ENCODE measurements around the gene TRIM24. TPM values are rescaled to one million over a fixed set of nuclear protein-coding genes. Genes with fewer than 3 reads are reported as not detected.
A peak's percentile ranks its signal among the peaks of the same experiment; 100 is the strongest.

Gene TRIM24
- total RNA-seq, 1 donor from 2014 or later, result 116 TPM

DNA sequence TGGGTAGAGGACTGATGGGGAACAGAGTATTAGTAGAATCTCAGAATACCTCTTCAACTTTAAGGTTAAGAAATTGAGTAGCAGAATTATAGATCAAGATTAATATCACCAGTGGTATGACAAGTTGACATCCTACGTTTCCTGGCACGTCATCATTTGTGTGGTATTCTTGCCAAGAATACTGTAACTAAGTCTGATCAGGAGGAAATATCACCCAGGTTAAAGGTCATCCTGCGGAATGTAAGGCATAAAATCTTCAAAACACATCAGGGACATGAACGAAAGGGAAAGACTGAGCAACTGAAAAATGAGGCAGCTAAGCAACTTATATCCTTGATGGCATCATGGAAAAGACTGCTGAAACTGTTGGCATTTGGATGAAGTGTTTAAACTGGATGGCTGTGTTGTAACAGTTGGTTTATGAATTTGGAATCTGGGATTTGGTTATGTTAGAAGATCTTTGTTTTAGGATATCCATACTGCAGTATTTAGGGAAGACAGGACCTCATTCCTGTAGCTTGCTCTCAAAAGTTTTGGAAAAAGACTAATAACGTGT, 86.1 kb downstream of the TRIM24 start:
- no peak overlapping the region for H3K27ac ChIP-seq
- no peaks in the 10 kb centered on the region for H3K4me1 Mint-ChIP-seq
- H3K9ac ChIP-seq, result no peak overlapping the region
- peaks cover 78% of the 10 kb centered on the region for H3K36me3 Mint-ChIP-seq
- H3K36me3 ChIP-seq, result peaks cover 37% of the 10 kb centered on the region
- H3K4me3 Mint-ChIP-seq, result no peak overlapping the region
- peaks cover 4% of the 10 kb centered on the region for H3K9me3 Mint-ChIP-seq
- no peak for DNase-seq (ENCODE audit: low spot score)
- TF ChIP-seq, protein P1, sequence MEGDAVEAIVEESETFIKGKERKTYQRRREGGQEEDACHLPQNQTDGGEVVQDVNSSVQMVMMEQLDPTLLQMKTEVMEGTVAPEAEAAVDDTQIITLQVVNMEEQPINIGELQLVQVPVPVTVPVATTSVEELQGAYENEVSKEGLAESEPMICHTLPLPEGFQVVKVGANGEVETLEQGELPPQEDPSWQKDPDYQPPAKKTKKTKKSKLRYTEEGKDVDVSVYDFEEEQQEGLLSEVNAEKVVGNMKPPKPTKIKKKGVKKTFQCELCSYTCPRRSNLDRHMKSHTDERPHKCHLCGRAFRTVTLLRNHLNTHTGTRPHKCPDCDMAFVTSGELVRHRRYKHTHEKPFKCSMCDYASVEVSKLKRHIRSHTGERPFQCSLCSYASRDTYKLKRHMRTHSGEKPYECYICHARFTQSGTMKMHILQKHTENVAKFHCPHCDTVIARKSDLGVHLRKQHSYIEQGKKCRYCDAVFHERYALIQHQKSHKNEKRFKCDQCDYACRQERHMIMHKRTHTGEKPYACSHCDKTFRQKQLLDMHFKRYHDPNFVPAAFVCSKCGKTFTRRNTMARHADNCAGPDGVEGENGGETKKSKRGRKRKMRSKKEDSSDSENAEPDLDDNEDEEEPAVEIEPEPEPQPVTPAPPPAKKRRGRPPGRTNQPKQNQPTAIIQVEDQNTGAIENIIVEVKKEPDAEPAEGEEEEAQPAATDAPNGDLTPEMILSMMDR (IDR thresholded peaks at IDR 0.05), result no peak
- TF ChIP-seq EZH2 (IDR thresholded peaks at IDR 0.05), result no peak
- H3K27me3 Mint-ChIP-seq (ENCODE audit: insufficient read depth, low read depth), result no peaks in the 10 kb centered on the region
- no peak overlapping the region for H3K4me3 ChIP-seq
- peaks cover 97% of the 10 kb centered on the region for H3K79me2 ChIP-seq (ENCODE audit: low read depth)
- H3K9me3 ChIP-seq (ENCODE audit: low read depth), result no peaks in the 10 kb centered on the region
- no peak overlapping the region for H2AFZ ChIP-seq (replicated peaks)
- no peaks in the 10 kb centered on the region for H3K27me3 ChIP-seq
- peaks cover 5% of the 10 kb centered on the region for H4K20me1 ChIP-seq (ENCODE audit: low read depth)
- no peak overlapping the region for H3K4me2 ChIP-seq
- H3K4me1 ChIP-seq, result peaks cover 15% of the 10 kb centered on the region
- H3F3A ChIP-seq (ENCODE audit: low read depth), result peaks cover 59% of the 10 kb centered on the region
- no peak overlapping the region for H3K27ac Mint-ChIP-seq

DNA sequence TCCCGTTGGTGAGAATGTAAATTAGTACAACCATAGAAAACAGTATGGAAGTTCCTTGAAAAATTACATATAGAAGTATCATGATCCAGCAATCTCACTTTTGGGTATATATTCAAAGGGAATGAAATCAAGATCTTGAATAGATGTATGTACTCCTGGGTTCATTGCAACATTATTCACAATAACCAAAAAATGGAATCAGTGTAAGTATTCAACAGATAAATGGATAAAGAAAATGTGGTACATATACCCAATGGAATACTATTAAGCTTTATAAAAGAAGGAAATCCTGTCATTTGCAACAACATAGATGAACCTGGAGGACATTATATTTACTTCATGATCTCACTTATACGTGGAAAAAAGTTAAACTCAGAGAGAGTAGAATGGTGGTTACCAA, 86.8 kb downstream of the TRIM24 start:
- Histone ChIP-seq H3K9me3 (ENCODE audit: low read depth) (no peaks in the 10 kb centered on the region), H2AFZ (replicated peaks) (no peak overlapping the region), H3K4me1 (peaks cover 15% of the 10 kb centered on the region), H3K36me3 (peaks cover 43% of the 10 kb centered on the region), H3K4me2 (no peak overlapping the region), H4K20me1 (ENCODE audit: low read depth) (peaks cover 5% of the 10 kb centered on the region), H3K9ac (no peak overlapping the region), H3K27ac (no peak overlapping the region), H3K79me2 (ENCODE audit: low read depth) (peaks cover 96% of the 10 kb centered on the region), H3K4me3 (no peak overlapping the region), H3K27me3 (no peaks in the 10 kb centered on the region), H3F3A (ENCODE audit: low read depth) (peaks cover 59% of the 10 kb centered on the region)
- Mint-ChIP-seq H3K4me1 (no peaks in the 10 kb centered on the region), H3K27ac (no peak overlapping the region), H3K4me3 (no peak overlapping the region), H3K36me3 (peaks cover 77% of the 10 kb centered on the region), H3K27me3 (ENCODE audit: insufficient read depth, low read depth) (no peaks in the 10 kb centered on the region), H3K9me3 (peaks cover 4% of the 10 kb centered on the region)
- no peak for DNase-seq (ENCODE audit: low spot score)
- TF ChIP-seq EZH2phosphoT487 (IDR thresholded peaks at IDR 0.05) (no peak), EZH2 (IDR thresholded peaks at IDR 0.05) (no peak)
- TF ChIP-seq, protein P1 (IDR thresholded peaks at IDR 0.05), result no peak

DNA sequence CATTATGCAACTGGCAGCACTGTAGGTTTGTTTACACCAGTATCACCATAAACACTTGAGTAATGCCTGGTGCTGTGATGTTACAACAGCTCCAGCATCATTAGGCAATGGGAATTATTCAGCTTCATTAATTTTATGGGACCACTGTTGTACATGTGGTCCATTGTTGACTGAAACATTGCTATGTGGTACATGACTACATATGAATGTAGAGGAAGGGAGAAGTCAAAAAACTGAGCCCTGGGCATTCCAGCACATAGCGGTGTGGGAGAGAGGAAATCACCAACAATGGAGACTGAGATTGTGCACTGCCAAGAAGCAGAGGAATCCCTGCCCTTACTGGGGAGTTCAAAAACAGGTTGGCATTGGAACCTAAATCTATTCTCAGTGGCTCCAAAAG, 89.0 kb downstream of the TRIM24 start:
- Mint-ChIP-seq H3K36me3 (peaks cover 84% of the 10 kb centered on the region), H3K27me3 (ENCODE audit: insufficient read depth, low read depth) (no peaks in the 10 kb centered on the region), H3K4me3 (no peak overlapping the region), H3K27ac (no peak overlapping the region), H3K4me1 (no peaks in the 10 kb centered on the region), H3K9me3 (peaks cover 17% of the 10 kb centered on the region)
- H3K4me1 ChIP-seq, result peaks cover 15% of the 10 kb centered on the region
- TF ChIP-seq EZH2phosphoT487 (IDR thresholded peaks at IDR 0.05) (no peak), EZH2 (IDR thresholded peaks at IDR 0.05) (no peak)
- TF ChIP-seq, protein P1 (IDR thresholded peaks at IDR 0.05), result no peak
- H3F3A ChIP-seq (ENCODE audit: low read depth), result peaks cover 54% of the 10 kb centered on the region
- peaks cover 95% of the 10 kb centered on the region for H3K79me2 ChIP-seq (ENCODE audit: low read depth)
- H3K36me3 ChIP-seq, result peaks cover 45% of the 10 kb centered on the region
- H3K4me3 ChIP-seq, result no peak overlapping the region
- H4K20me1 ChIP-seq (ENCODE audit: low read depth), result peaks cover 5% of the 10 kb centered on the region
- DNase-seq (ENCODE audit: low spot score), result no peak
- peak overlapping the region; percentile 41 for H3K27ac ChIP-seq
- H2AFZ ChIP-seq (replicated peaks), result no peak overlapping the region
- H3K27me3 ChIP-seq, result no peaks in the 10 kb centered on the region
- no peak overlapping the region for H3K4me2 ChIP-seq
- no peaks in the 10 kb centered on the region for H3K9me3 ChIP-seq (ENCODE audit: low read depth)
- no peak overlapping the region for H3K9ac ChIP-seq

All from neural progenitor cell (in vitro differentiated cells).